Stimulated activated CD4-positive, alpha-beta T cell treated with anti-CD3 and anti-CD28 coated beads, TNF-alpha, amount 100 ng/mL, for 4 hours (primary cell): ENCODE results near the gene ZNF423.
"Not testable (repeated sequence)": the region's sequence is repeated elsewhere in the genome, so short reads cannot be mapped to it uniquely, and the experiment has no call there.

Source experiments
- DNase-seq, 3 experiments: peaks; one replicate each; pipeline ENCODE4 v3.0.0-alpha.2; 2020; ENCODE audit warnings: low read depth in 3 of 3

ZNF423 gene

DNA sequence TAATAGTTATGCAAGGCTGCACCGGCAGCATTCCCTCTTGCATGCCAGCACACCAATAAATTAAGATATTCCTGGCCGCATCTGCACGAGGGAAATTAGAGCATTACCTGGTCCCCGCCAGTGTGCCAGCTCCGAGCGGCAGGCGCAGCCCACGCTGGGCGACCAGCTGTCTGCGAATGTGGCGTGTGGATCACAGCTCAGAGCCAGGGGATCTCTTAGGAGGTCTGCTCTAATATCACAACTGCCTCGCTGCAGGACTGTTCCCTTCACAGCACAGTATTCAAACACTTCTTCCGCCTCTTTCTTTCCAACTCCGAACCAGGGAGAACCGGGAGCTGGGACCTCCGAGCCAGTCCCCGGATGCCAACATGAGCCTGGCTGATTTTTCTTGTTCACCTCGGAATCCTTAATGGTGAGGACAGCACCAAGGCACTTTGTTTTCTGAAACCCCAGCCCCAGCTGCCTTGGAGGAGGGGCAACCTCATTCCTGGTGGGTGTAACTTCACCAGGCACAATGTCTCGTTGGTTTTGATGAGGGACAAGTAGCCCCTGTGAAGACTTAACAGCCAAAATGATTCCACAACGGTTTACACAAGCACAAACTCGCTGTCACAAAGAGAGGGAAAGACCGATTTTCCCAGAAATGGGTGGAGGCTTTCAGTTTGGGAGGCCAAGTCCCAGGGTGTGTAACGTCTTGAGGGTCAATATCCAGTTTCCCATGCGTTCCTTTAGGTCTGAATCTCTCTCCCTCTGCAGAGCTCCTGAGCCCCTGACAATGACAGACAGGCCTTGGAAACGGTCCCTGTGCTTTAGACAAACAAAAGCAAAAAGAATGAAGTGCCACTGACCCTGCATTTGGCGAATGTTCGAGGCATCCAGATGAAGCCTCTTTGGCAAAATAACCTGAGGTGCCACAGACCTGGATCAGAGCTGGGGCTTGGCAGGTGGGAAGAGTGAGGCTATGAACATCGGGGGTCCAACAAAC lies 269.2 kb downstream of the ZNF423 start:
- no peak for DNase-seq

DNA sequence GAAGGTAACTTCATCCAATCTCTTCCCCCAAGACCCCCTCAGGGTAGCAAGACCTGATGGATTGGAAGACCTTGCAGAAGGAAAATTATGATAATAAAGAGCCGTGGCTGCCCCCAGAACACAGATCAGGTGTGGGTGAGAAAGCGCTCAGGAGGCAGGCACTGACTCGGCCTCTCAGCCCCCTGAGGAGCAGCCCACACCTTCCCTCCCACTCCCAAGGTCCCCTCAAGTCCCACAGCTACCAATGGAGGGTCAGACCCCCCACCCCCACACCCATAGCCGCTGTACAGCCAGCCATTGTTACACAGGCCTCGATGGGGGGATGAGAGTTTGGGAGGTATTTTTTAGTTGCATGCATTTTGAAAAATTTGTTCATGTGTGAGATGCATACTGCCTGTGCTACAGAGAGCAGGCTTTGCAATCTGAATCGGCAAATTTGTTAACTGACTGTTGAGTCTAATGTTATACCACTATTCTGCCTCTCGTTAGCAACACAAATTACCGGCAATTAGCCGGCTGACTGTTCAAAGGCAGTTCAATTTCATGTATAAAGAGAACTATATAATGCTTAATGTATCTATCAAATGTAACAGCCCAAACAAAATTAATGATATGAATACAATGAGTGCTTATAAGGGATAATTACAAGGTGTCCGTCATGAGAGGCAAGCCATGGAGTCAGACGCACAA lies 270.6 kb downstream of the ZNF423 start:
- DNase-seq, result no peak

DNA sequence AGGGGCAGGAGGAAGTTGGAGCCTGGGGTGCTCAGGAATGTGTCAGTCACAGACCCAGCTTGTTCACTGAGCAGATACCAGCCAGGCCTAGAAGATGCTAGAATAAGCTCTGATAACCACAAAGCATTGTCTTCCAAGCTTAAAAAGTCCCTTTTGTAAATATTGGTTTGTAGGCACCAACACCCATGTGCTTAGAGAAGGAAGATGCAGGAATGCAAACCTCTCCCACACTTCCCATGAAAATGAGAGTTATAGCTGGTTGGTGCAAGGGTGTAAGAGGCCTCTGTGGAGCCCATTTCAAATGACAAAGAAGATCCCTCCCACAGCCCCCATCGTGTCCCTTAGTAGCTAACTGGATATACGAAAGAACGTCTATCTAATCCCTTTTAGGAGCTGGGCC lies 272.0 kb downstream of the ZNF423 start:
- DNase-seq, result no peak

DNA sequence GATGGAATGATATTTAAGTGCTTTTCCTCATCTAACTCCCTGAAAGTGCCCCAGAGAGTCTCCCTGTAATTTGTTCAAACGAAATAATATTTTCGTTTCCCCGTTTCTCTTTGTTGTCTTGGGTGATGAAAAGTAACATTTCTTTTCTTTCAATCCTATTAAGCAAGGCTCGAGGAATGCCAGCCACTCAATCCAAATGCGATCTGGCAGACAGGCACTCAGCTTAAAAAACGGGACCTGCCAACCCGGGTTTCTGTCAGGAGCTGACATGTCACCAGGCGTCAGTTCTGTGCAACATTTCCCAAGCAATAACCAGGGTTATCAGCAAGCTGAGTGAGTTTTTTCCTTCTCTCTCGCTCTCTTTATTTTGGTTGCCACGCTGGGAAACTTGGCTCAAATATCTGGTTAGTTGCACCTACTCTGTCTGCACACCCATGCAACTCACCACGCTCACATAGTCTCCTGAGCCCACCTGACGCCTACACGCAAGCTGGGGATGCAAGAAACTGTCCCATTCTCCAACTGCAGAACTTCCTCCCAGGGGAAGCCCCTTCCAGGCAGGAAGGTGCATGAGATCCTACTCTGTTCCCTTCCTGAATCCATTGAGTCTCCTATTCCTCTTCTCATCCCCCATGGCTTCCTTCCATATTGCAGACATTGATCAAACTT lies 274.1 kb downstream of the ZNF423 start:
- DNase-seq, result no peak

DNA sequence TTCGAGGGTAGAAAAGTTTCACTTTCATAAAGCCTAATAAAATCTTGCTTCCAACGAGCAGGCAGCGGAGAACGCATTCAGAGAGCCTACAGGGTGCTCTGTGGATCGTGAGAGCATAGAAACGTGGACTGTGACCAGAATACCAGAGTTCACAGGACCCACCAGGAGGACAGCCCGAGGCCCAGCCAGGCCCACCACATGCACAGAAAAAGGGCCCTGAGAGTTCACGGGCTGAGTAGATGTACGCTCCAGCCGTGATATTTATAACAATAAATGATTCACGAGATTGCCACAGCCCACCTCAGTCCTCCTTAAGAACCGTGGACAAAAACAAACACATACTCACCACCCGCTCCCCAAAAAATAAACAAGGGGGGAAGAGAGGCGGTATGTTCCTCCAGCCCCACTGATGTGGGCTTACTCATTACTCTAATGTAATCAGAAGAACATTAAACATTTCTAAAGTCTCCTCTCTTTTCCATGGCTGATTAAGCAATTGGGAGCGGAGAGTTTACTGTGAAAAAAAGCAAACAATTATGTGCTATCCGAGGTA lies 275.1 kb downstream of the ZNF423 start:
- DNase-seq, result no peak

DNA sequence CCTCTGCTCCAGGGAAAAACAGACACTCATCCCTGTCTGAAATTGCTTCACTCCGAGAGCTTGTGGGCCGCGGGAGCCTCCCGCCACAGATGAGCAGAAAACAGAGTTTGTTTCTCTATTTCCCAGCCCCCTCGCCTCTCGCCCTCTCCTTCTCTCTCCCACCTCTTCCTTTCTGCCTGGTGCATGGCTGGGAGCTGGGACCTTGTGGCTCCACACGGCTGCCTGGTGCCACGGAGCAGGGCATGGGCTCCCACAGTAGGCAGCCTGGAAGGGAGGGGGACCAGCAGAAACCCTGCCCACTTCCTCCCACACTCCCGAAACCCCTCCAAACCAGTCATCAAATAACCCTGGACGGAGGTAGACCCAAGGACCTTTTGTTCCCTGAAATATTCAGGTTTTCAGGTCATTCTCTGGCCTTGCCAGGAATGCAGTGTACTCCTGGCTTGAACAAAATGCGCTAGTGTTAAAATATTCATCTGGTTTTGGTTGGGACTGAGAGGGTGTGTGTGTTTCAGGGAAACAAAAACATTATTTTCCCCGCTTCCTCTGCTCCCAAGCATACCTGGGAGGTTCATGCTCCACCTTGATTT lies 277.4 kb downstream of the ZNF423 start:
- no peak for DNase-seq

DNA sequence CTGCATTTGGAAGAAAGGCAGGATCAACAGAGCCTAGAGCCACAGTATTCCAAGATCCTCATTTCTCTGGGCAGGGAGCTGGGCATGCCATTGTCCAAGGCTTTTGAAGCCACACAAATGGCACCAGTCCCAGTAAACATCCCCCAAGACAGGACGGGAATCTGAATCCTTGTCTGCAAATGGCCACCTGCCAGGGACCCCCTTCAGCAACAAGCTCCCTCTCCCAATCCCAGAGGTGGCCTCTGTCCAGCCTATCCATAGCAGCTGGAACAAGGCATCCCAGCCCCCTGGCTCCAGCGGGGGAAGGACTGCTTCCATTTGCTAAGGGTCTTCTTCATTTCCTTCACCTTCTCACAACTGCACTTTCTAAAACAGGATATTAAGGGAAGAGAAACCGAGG lies 277.9 kb downstream of the ZNF423 start:
- no peak for DNase-seq

DNA sequence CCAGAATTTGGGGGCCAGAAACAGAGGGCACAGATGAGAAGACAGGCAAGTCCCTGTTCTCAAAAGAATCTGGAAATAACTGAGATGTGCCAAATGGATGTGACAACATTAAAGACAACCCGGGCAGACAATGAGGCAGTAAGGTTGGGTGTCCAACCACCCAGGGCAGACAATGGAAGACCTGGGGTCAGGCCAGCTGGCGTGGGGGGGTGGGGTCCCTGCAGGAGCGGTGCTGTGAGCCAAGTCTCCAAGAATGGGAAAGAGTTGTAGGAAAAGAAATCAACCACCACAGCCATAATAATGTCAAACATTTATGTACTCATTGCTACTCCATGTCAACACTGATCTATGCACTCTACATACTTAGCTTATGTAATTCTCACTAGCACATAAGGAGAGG lies 279.0 kb downstream of the ZNF423 start:
- no peak for DNase-seq

DNA sequence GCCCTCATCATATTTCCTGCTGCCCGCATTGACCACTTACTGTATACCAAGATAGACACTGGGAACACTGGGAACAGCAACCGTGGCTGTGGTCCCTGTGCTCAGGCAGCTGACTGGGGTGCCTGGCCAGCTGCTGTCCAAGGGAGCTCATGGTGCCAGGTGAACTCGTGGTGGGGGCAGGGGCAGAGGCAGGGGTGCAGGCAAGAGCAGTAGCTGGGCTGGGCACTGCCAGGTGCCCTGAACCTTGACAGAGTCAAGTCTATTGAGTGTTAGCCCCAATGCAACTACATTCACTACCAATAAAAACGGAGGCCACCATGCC lies 279.8 kb downstream of the ZNF423 start:
- no peak for DNase-seq

DNA sequence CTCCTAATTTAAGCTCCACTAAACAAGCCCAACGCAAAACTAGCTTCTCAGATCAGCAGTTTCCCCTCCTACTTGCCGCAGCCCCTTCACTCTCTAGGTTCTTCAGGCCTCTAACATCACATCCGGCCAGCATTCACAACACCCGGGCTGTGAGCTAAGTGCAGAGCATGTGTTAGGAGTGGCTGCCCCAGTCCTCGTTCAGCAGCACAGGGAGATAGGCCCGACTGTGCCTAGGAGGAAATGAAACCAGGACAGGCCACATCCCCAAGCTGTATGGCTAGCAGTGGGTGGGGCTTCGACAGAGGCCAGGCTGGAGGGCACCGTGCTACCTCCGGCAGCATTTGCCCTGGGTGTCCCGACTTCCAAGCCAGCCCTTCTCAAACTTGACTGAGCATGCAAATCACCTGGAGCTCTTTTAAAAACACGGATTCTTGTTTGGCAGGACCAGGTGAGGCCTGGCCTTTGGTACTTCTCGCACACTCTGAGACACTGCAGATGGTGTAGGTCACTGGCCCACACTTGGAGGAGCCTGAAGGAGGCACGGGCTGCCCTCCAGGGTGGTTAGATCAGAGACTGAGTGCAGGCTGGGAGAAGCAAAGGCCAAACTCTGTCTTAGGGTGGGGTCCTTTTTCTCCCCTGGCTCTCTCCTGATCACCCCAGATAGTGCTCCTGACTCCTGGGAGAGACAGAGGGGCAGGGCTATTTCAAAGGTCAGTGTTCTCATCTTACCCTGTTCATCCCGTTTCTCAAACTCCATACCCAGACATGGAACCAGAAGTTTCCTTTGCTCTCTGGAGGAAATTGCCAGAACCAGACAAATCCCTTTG lies 280.4 kb downstream of the ZNF423 start:
- DNase-seq, result no peak

DNA sequence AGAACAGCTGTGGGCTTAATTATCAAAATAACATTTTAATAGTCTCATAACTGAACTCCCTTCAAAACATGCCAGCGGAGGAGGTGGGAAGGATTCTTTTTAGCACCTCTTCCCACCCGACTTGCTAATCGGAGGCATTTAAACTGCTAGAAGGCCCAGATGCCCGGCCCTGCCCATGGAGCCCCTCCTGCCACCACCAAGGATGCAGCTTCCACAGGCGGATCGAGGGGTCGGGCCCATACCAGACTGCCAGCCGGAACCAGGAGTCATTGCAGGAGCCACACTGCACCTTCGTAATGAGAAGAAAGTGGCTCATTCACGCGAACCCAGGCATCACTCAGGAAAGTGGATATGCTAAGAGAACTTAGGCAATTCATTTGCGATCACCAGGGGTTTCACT lies 281.1 kb downstream of the ZNF423 start:
- no peak for DNase-seq

DNA sequence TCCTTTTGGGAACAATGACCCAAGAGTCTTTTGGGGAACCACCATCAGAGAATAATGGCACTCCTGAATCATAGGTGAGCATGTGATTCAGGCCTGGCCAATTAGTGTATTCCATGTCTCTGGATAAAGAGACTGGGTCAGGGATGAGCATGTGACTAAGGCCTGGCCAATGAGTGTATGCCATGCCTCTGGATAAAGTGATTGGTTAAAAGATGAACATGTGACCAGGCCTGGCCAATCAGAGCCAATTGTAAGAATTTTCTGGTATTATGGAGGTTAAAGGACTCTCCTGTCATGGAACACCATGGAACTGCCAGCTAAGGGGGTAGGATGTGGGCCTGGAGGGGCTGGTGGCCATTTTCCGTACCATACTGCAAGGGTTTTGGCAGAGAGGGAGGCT lies 288.0 kb downstream of the ZNF423 start:
- DNase-seq, result no peak

DNA sequence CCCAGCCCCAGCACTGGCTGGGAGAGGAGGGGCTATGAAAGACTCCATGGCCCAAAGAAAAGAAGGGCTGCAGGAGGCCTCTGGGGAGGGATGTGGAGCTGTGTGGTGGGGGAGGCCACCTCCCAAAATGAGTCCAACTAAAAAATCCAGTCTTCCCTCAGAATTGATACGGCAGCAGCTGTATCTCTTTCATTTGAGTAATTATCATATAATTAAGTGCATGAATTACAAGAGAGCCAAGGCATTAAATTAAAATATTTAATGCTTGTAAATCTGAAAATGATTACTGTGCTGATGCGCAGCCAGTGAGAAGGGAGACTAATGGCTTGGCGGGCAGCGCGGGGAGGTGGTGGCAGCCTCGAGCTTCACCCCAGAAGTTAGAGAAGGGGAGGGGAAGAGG lies 289.5 kb downstream of the ZNF423 start:
- no peak for DNase-seq

DNA sequence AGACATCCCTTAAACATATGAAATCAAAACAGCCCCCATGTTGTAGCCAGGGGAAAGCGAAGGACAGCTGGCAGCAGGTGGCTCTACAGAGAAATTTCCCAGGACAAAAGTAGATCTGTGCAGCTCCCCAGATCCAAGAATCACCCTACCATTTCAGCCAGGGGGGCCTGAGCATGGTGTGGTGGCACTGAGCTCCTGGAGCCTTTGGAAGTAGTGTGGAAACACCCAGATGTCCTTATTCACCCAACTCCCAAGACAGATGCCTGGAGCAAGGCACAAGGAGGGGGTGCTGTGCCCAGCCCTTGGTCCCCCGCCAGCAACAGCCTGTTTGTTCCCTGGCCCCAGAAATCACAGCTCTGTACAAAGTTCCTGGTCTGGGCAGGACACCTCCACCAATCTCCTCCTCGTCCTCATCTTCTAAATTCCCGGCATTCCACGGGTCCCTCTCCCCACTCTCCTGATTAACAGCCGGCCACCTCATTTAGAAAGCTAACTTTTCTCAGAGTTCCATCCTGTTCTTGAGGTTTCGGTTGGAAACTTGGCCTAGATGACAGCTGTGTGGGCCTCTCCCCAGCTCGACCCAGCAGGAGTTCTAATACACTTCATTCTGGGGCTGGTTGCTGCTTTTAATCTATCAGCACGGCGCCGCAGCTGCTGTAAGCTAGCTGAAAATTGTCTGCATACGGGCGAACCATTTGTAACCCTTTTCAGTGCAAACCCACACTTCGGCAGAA lies 291.2 kb downstream of the ZNF423 start:
- DNase-seq, result no peak

DNA sequence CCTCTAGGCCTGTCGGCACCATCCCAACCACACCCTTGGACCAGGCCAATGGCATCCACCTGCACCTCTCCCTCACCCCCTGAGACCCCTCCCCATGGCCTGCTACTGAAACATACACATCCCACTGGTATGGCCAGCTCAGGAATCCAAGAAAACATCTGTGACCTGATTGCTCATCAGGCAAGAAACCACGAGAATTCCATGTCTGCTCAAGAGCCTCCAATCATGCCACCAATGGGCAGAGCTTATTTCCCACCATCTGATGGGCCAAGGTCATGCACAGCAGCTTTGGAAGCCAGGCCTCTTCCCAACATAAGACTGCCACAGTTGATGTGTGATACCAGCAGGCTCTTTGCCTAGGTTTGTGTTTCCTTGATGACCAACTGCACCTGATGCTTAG lies 292.2 kb downstream of the ZNF423 start:
- no peak for DNase-seq

DNA sequence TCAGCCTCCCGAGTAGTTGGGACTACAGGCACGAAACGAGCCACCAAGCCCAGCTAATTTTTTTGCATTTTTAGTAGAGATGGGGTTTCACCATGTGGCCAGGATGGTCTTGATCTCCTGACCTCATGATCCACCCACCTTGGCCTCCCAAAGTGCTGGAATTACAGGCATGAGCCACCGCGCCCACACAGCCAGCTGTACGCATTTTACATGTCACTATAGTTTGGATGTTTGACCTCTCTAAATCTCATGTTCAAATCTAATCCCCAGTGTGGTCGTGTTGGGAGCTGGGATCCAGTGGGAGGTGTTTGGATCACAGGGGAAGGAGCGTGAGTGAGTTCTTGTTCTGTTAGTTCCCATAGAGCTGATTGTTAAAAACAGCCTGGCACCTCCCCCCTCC lies 293.0 kb downstream of the ZNF423 start:
- DNase-seq, result not testable (repeated sequence)

DNA sequence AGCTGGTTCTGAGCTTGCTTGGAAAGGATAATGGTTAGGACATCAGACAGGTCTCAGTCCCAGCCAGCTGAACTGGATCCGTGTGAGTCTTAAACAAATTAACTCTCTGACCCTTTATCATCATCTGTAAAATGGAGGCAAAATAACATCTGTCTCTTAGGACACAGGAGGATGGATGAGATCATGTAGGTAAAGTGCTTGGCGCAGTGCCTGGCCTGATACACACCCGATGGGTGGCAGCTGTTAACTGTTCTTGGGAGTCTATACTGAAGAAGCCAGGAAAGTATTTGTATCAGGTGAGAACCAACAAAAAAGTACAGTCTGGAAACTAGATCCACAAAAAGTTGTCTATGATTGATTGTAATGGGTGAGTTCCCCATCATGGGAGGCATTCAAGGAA lies 293.7 kb downstream of the ZNF423 start:
- no peak for DNase-seq

DNA sequence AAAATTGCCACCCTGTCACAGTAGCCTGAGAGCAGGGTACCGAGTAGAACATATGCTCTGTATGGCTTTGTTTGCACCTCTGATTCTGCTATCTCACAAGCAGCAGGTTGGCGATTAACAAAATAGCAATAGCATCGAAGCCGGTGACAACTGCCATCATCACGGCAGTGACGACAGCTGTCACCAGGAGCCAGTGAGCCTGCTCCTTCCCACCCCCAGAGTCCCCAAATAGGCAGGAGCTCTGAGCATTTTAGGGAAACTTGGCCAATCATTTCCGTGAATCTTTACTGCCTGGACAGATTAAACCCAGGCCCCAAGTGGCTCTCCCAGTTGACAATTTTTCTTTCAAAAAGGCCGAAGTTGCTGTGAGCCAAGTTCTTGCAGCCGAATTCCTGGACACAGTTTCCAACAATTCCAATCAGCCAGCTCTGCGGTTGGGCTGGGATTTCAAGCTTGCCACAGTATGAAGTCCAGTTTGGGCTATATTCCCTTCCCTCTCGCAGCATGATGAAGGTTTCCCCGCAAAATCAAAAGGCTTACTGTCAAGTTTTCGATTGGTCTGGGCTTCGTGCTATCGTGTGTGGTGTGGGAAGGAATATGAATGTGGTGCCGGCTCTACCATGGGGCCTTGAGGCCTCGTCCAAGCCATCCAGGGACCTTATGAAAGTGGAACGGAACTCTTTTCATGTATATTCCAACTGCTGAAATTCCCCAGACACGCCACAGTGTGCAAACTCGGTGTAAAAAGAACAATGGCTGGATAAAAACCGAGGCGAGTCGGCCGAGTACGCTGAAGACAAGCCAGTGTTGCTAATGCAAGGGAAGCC lies 295.7 kb downstream of the ZNF423 start:
- DNase-seq, result no peak

DNA sequence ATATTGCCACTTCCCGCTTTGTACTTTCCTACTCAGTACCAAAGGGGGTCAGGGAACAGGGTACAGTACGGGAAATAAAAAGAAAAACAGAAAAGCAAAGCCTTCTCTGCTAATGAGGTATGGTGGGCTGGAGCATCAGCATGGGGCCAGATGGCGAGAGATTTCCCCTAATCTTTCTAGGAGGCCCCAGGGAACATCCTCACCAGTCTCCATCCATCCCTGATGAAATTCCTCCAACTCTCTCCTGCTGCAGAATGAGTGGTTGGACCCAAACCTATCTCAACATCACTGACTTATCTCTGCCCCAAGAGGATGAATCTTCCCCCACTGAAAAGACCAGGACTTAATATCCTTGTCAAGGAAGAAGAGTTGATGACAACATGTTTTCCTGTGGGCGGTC lies 296.7 kb downstream of the ZNF423 start:
- DNase-seq, result no peak

DNA sequence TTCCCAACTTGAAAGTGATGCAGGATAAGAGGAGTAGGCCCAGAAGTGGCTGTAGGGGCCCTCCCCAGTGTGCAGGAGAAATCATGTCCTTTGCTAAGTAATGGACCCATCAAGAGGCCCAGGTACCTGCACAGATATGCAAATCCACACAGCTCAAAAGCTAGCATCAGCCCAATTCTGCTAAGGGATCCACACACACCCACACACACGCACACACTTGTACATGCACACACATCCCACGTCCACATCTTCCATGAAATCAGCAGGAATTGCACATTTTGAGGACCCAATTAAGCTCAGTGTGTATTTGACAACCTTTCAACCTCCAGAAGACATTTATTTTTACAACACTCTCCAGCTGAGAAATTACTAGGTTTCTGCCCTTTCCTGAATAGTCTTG lies 297.5 kb downstream of the ZNF423 start:
- DNase-seq, result no peak
